HepG2 (cell line): Measurements from ENCODE around the gene GALNT10. TPM values are rescaled to one million over a fixed set of nuclear protein-coding genes. Genes with fewer than 3 reads are reported as not detected.

Source experiments
- ATAC-seq: fragments of 200-7000 bp; cut with Tn5 transposase; 3 replicates; pipeline ENCODE4 v1.9.1; 2020; ENCODE audit warnings: mild to moderate bottlenecking, moderate library complexity
- BruUV-seq: library from RNA; stranded (reverse); fragments of 400-500 nt; replicated peaks from 2 replicates; lab custom pipeline; 2021; lab: Mats Ljungman, UMichigan
- CTCF ChIA-PET: fragments of 300-600 bp; formaldehyde crosslinking; extraction: SDS; loops from one replicate; lab custom pipeline; 2021; ENCODE audit warnings: low total read pairs, inconsistent platforms, low intra/inter-chr PET ratio; lab: Yijun Ruan, JAX
- POLR2A ChIA-PET: fragments of 350-600 bp; sonication (Branson Sonifier 250); formaldehyde crosslinking; loops from one replicate; lab custom pipeline; 2020; ENCODE audit warnings: antibody characterized with exemption, inconsistent platforms; lab: Yijun Ruan, JAX
- DNase-seq: peaks from one replicate; pipeline ENCODE4 v3.0.0-alpha.2; 2015; ENCODE audit warnings: low spot score
- FAIRE-seq: peaks from 3 replicates; lab custom pipeline; 2011; peaks lifted over from hg19 to GRCh38; lab: Jason Lieb, UNC
- H2AFZ ChIP-seq: one replicate; pipeline ENCODE4 v1.6.1; 2011; ENCODE audit warnings: low read length, inconsistent platforms
- H3K27ac ChIP-seq: fragments of 300-600 bp; 3 replicates; pipeline ENCODE4 v1.8.0; 2011; ENCODE audit warnings: mixed run types, mild to moderate bottlenecking, mixed read lengths, low read length, inconsistent platforms; ENCODE audit not compliant: insufficient read depth; ENCODE audit errors: extremely low read length
- H3K27me3 ChIP-seq, 2 experiments: fragments of 200-600 bp in 1 of 2; 2 replicates in 1 of 2; 3 replicates in 1 of 2; pipeline versions ENCODE4 v1.6.0 to v1.8.0; 2011; ENCODE audit warnings: low read length in 2 of 2, mild to moderate bottlenecking in 2 of 2, moderate library complexity in 2 of 2, inconsistent platforms in 1 of 2; ENCODE audit not compliant: insufficient read depth in 2 of 2, control insufficient read depth in 1 of 2
- H3K36me3 ChIP-seq, 2 experiments: fragments of 200-600 bp in 1 of 2; replicated peaks in 1 of 2; 2 replicates in 1 of 2; 3 replicates in 1 of 2; pipeline versions ENCODE4 v1.5.1 to v1.8.0; 2011; ENCODE audit warnings: low read length in 2 of 2, inconsistent platforms in 1 of 2; ENCODE audit not compliant: insufficient read depth in 2 of 2, control insufficient read depth in 1 of 2
- H3K4me1 ChIP-seq: 2 replicates; pipeline ENCODE4 v1.5.1; 2012; ENCODE audit warnings: low read length, inconsistent platforms; ENCODE audit not compliant: insufficient read depth
- H3K4me2 ChIP-seq: 2 replicates; pipeline ENCODE4 v1.6.0; 2011; ENCODE audit warnings: low read depth, low read length, inconsistent platforms
- H3K4me3 ChIP-seq, 3 experiments: fragments of 200-600 bp in 1 of 3; sonication (generic), shearing (Covaris generic) in 1 of 3; replicated peaks in 1 of 3; 2 replicates each; pipeline ENCODE4 v1.5.1; 2011 to 2016; ENCODE audit warnings: low read length in 3 of 3, inconsistent platforms in 2 of 3, low read depth in 2 of 3, mild to moderate bottlenecking in 2 of 3, control low read depth in 1 of 3, mixed read lengths in 1 of 3; ENCODE audit not compliant: insufficient read depth in 1 of 3
- H3K79me2 ChIP-seq: one replicate; pipeline ENCODE4 v1.6.1; 2011; ENCODE audit warnings: low read length, inconsistent platforms; ENCODE audit not compliant: insufficient read depth
- H3K9ac ChIP-seq: 2 replicates; pipeline ENCODE4 v1.6.0; 2011; ENCODE audit warnings: mild to moderate bottlenecking, low read depth, low read length, inconsistent platforms; ENCODE audit not compliant: insufficient read depth
- H3K9me3 ChIP-seq: 2 replicates; pipeline ENCODE4 v1.5.1; 2012; ENCODE audit warnings: mild to moderate bottlenecking, low read length
- H4K20me1 ChIP-seq: 2 replicates; pipeline ENCODE4 v1.6.0; 2011; ENCODE audit warnings: inconsistent platforms, mild to moderate bottlenecking, low read length, moderate library complexity; ENCODE audit not compliant: insufficient read depth
- ATF7 ChIP-seq, 2 experiments: fragments of 450-650 bp in 1 of 2; sonication (generic) in 1 of 2; formaldehyde crosslinking in 1 of 2; IDR thresholded peaks; 2 replicates each; pipeline versions ENCODE4 v1.4.0 to v1.6.1; 2016 to 2020; ENCODE audit warnings: antibody characterized with exemption in 1 of 2, mild to moderate bottlenecking in 1 of 2, missing genetic modification reagents in 1 of 2
- GFI1 ChIP-seq: sonication (generic); formaldehyde crosslinking; IDR thresholded peaks from 2 replicates; pipeline ENCODE4 v1.5.0; 2020; ENCODE audit warnings: missing genetic modification reagents, mild to moderate bottlenecking, borderline replicate concordance
- JUNB ChIP-seq: sonication (generic); formaldehyde crosslinking; IDR thresholded peaks from 2 replicates; pipeline ENCODE4 v1.8.0; 2022; ENCODE audit warnings: missing genetic modification reagents, mild to moderate bottlenecking, borderline replicate concordance
- SOX13 ChIP-seq, 3 experiments: fragments of 450-650 bp in 1 of 3; sonication (generic) in 1 of 3; formaldehyde crosslinking in 1 of 3; IDR thresholded peaks in 2 of 3; conservative IDR thresholded peaks in 1 of 3; 2 replicates each; pipeline versions ENCODE4 v1.5.0 to v1.6.1; 2016 to 2020; ENCODE audit warnings: antibody characterized with exemption in 1 of 3, mild to moderate bottlenecking in 1 of 3, missing compliant biosample characterization in 1 of 3, missing genetic modification reagents in 1 of 3, moderate library complexity in 1 of 3
- SOX5 ChIP-seq: IDR thresholded peaks from 2 replicates; pipeline ENCODE4 v1.6.1; 2016; ENCODE audit warnings: borderline replicate concordance
- TIGD3 ChIP-seq: sonication (generic); formaldehyde crosslinking; IDR thresholded peaks from 2 replicates; pipeline ENCODE4 v1.5.1; 2020; ENCODE audit warnings: mild to moderate bottlenecking, missing genetic modification reagents, borderline replicate concordance
- WGBS: methylation state at CpG from one replicate; pipeline ENCODE4 v1.1.6; 2017; ENCODE audit warnings: low lambda C conversion rate; 5-methylcytosine and 5-hydroxymethylcytosine counted together
- in situ Hi-C: cut with HindIII; loops from 2 replicates; pipeline ENCODE4 v1.10.0; 2017; ENCODE audit warnings: low pct_unique_long_range_greater_than_20kb; ENCODE audit not compliant: extremely low pct_ligation_motif_present
- intact Hi-C: fragments of 100-400 bp; cut with micrococcal nuclease; formaldehyde crosslinking; loops from one replicate; pipeline ENCODE4 v1.10.0; 2022; ENCODE audit not compliant: unreplicated experiment
- polyA plus RNA-seq, 8 experiments: library from polyadenylated mRNA; depleted of rRNA in 3 of 8; stranded (reverse) in 7 of 8; unstranded in 1 of 8; fragments of >200 nt; fragmentation: Illumina TruSeq in 4 of 8; extraction: Trizol in 4 of 8; gene quantifications; 2 replicates each; pipeline versions ENCODE4 v1.2.1 to v1.2.3, GENCODE V29; 2011 to 2016; ENCODE audit warnings: low read depth in 4 of 8, missing spikeins in 1 of 8, mixed read lengths in 1 of 8; ENCODE audit not compliant: insufficient read depth in 1 of 8
- total RNA-seq, 5 experiments: library from RNA; depleted of rRNA; stranded (reverse); fragments of >200 nt; fragmentation: Illumina TruSeq; extraction: Trizol; gene quantifications; 2 replicates each; pipeline ENCODE4 v1.2.3, GENCODE V29; 2016; ENCODE audit warnings: low read depth in 1 of 5
- TF ChIP-seq, protein P1 (sequence below): sonication (generic); formaldehyde crosslinking; IDR thresholded peaks from 2 replicates; pipeline ENCODE4 v1.8.0; 2022; ENCODE audit warnings: missing genetic modification reagents, mild to moderate bottlenecking, borderline replicate concordance

GALNT10 gene
- total and polyA plus RNA-seq, 2 of the 13 experiments (the other 11 are each of a cell fraction or from before 2014, with no cell fraction given), result 8.1 to 11.2 TPM

GRCh38 chr5:154286557-154286956, 96.0 kb downstream of the GALNT10 start:
- ChIA-PET POLR2A (no interaction called here), CTCF (no interaction called here)
- in situ Hi-C loops (no loop called here), intact Hi-C loops (loop anchor here (2.0 to 5.0 kb wide), 2 partner anchors 81 to 88 kb away; no protein-coding TSS in a partner anchor)
- Histone ChIP-seq H3K4me3 (no peak overlapping the region), H3K27me3 (no peaks in the 10 kb centered on the region), H2AFZ (no peak overlapping the region), H3K4me1 (peaks cover 50% of the 10 kb centered on the region), H3K4me2 (peak overlapping the region; percentile 48), H3K27ac (no peak overlapping the region), H3K36me3 (no peaks in the 10 kb centered on the region), H3K9me3 (no peaks in the 10 kb centered on the region), H4K20me1 (no peaks in the 10 kb centered on the region), H3K9ac (no peak overlapping the region), H3K79me2 (no peaks in the 10 kb centered on the region)
- BruUV-seq, result no TSS peak
- peak; percentile 33 for ATAC-seq
- peak; percentile 54; the same call in 1 of the 2 replicates for TF ChIP-seq GFI1 (CRISPR knock-in tag)
- no peak for TF ChIP-seq ATF7 (IDR thresholded peaks at IDR 0.05)
- no peak for TF ChIP-seq ATF7 (CRISPR knock-in tag; IDR thresholded peaks at IDR 0.05)
- TF ChIP-seq TIGD3 (CRISPR knock-in tag), result no peak
- no peak for TF ChIP-seq SOX13 (IDR thresholded peaks at IDR 0.05)
- TF ChIP-seq SOX13 (CRISPR knock-in tag; conservative IDR thresholded peaks at IDR 0.05 in 1 of 2, IDR thresholded peaks at IDR 0.05 in 1 of 2), result peak in 1 of 2 experiments; percentile 83; a peak in 2 of 4 replicates
- TF ChIP-seq, protein P1, sequence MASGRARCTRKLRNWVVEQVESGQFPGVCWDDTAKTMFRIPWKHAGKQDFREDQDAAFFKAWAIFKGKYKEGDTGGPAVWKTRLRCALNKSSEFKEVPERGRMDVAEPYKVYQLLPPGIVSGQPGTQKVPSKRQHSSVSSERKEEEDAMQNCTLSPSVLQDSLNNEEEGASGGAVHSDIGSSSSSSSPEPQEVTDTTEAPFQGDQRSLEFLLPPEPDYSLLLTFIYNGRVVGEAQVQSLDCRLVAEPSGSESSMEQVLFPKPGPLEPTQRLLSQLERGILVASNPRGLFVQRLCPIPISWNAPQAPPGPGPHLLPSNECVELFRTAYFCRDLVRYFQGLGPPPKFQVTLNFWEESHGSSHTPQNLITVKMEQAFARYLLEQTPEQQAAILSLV (CRISPR knock-in tag), result no peak
- TF ChIP-seq SOX5 (CRISPR knock-in tag), result peak; percentile 40
- TF ChIP-seq JUNB (CRISPR knock-in tag), result no peak
- 30% methylated on average over 3 of the region's 3 CpGs for WGBS
- FAIRE-seq, result no peak
- peak; percentile 44 for DNase-seq
